CD1c-positive myeloid dendritic cell (primary cell): ENCODE results near the gene SARNP.
A peak's percentile ranks its signal among the peaks of the same experiment; 100 is the strongest.

Experiments used
- DNase-seq: peaks from one replicate; pipeline ENCODE4 v3.0.0-alpha.2; 2016; ENCODE audit errors: extremely low spot score

Gene SARNP

GRCh38 chr12:55707841-55708694, 109.5 kb downstream of the SARNP start, which contains the start of gene ITGA7:
ITGA7 (minus strand) TSS chr12:55707904; CDS start chr12:55707682, 222 bp downstream.
- peak; percentile 24 for DNase-seq
